Activated naive CD8-positive, alpha-beta T cell treated with anti-CD3 and anti-CD28 coated beads, Interleukin-2, amount 10 ng/mL, durations not matched to agents 7 days and 5 days (primary cell): Measurements from ENCODE around the gene VTA1. TPM values are rescaled to one million over a fixed set of nuclear protein-coding genes. Genes with fewer than 3 reads are reported as not detected.

ENCODE experiments used
- ATAC-seq: fragments of 150-1000 bp; cut with Tn5 transposase; one replicate; pipeline ENCODE4 v1.10.0; 2021; ENCODE audit warnings: low read depth, moderate library complexity
- POLR2A ChIA-PET: fragments of 350-600 bp; sonication (Branson Sonifier 250); formaldehyde crosslinking; loops from one replicate; lab custom pipeline; 2021; ENCODE audit warnings: antibody characterized with exemption; lab: Charles Lee
- DNase-seq: peaks from one replicate; pipeline ENCODE4 v3.0.0; 2021
- H3K27ac Mint-ChIP-seq: one replicate; pipeline ENCODE4 v1.8.0; 2022; ENCODE audit warnings: mild to moderate bottlenecking, mixed read lengths
- H3K27me3 Mint-ChIP-seq: one replicate; pipeline ENCODE4 v1.8.0; 2022; ENCODE audit warnings: mild to moderate bottlenecking, moderate library complexity, mixed read lengths
- H3K36me3 Mint-ChIP-seq: one replicate; pipeline ENCODE4 v1.8.0; 2021; ENCODE audit warnings: mild to moderate bottlenecking, mixed read lengths
- H3K4me1 Mint-ChIP-seq: one replicate; pipeline ENCODE4 v1.8.0; 2021; ENCODE audit warnings: mixed read lengths
- H3K4me3 Mint-ChIP-seq: one replicate; pipeline ENCODE4 v1.8.0; 2022; ENCODE audit warnings: mild to moderate bottlenecking, moderate library complexity, mixed read lengths
- H3K9me3 Mint-ChIP-seq: one replicate; pipeline ENCODE4 v1.8.0; 2021; ENCODE audit warnings: mixed read lengths
- total RNA-seq, 2 experiments: library from RNA; stranded (reverse); gene quantifications; one replicate each; pipeline ENCODE4 v1.2.3, GENCODE V29; 2021

The VTA1 gene
- total RNA-seq, 2 experiments from 2014 or later: 41.7 to 45.7 TPM

DNA sequence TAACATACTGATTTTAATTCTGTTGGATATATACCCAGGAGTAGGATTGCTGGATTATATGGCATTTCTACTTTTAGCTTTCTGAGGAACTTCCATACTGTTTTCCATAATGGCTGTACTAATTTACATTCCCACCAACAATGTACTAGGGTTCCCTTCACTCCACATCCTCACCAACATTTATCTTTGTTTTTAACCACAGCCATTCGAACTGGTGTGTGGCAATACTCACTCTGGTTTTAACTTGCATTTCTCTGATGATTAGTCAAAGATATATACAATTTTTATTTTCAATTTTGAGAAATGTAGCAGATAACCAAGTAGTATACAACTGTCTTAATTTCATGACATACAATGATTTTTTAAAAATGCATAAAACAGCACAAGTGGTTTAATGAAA, 124.4 kb downstream of the VTA1 start:
- Mint-ChIP-seq H3K27me3 (peaks cover 13% of the 10 kb centered on the region), H3K9me3 (no peaks in the 10 kb centered on the region), H3K36me3 (no peaks in the 10 kb centered on the region), H3K4me3 (no peak overlapping the region), H3K4me1 (no peaks in the 10 kb centered on the region), H3K27ac (no peak overlapping the region)
- POLR2A ChIA-PET: no interaction called here
- ATAC-seq: no peak
- no peak for DNase-seq

Other genes starting within 250 kb of the VTA1 start
- gene GJE1, start 14.3 kb upstream of the VTA1 start, total RNA-seq: not detected
- not detected for gene NMBR, start 141 bp upstream of the VTA1 start, total RNA-seq
- 1 to 10 TPM in 1 of 2 experiments, under 1 TPM in 1; 0.91 to 1.2 TPM for gene ADGRG6, start 154.7 kb downstream of the VTA1 start, total RNA-seq